Adrenal gland (tissue), 12 donors: ENCODE measurements around the gene CDH12. TPM values are rescaled to one million over a fixed set of nuclear protein-coding genes. Genes with fewer than 3 reads are reported as not detected.

Experiments used
- DNase-seq, 7 donors: peaks; one replicate each; pipeline ENCODE4 v3.0.0-alpha.2; 2019 to 2020
- H3K27ac ChIP-seq, 5 donors: fragments of 200-600 bp; sonication (generic) in 4 of 5; 1 replicate in 3 of 5; 2 replicates in 2 of 5; pipeline versions ENCODE4 v1.5.1 to v1.8.0; 2016 to 2020; ENCODE audit warnings: mild to moderate bottlenecking in 1 of 5
- H3K27me3 ChIP-seq: fragments of 200-600 bp; 2 replicates; pipeline ENCODE4 v1.8.0; 2021
- H3K36me3 ChIP-seq, 2 donors: fragments of 200-600 bp; replicated peaks in 1 of 2; 1 replicate in 1 of 2; 2 replicates in 1 of 2; pipeline versions ENCODE4 v1.5.1 to v1.8.0; 2018 to 2022
- H3K4me1 ChIP-seq, 2 donors: fragments of 200-600 bp; replicated peaks in 1 of 2; 1 replicate in 1 of 2; 2 replicates in 1 of 2; pipeline versions ENCODE4 v1.5.1 to v1.8.0; 2018 to 2021
- H3K4me3 ChIP-seq, 4 donors: fragments of 200-600 bp; sonication (generic) in 3 of 4; one replicate each; pipeline ENCODE4 v1.5.1; 2016 to 2018
- H3K9me3 ChIP-seq, 3 donors: fragments of 200-600 bp; sonication (generic) in 1 of 3; replicated peaks in 1 of 3; 1 replicate in 2 of 3; 2 replicates in 1 of 3; pipeline versions ENCODE4 v1.5.1 to v1.8.0; 2016 to 2021
- CTCF ChIP-seq, 6 experiments: fragments of 450-650 bp in 4 of 6; fragments of 200-600 bp in 2 of 6; sonication (generic) in 1 of 6; IDR thresholded peaks; 1 replicate in 5 of 6; 2 replicates in 1 of 6; pipeline versions ENCODE4 v1.5.1 to v1.8.0; 2016 to 2021; ENCODE audit warnings: antibody characterized with exemption in 6 of 6, mild to moderate bottlenecking in 2 of 6, moderate library complexity in 1 of 6
- POLR2A ChIP-seq, 2 donors: fragments of 450-650 bp; IDR thresholded peaks; one replicate each; pipeline ENCODE4 v1.6.1; 2017; ENCODE audit warnings: antibody characterized with exemption in 2 of 2, mild to moderate bottlenecking in 2 of 2, moderate library complexity in 1 of 2
- WGBS, 4 donors: extraction: QIAGEN DNeasy Blood & Tissue Kit in 2 of 4; methylation state at CpG; one replicate each; pipeline versions ENCODE4 v1.1.5 to v1.1.7; 2013 to 2017; 5-methylcytosine and 5-hydroxymethylcytosine counted together
- intact Hi-C, 2 donors: fragments of 100-400 bp; cut with DNase I; formaldehyde crosslinking; loops; one replicate each; pipeline versions ENCODE4 v1.14.1 to v1.15.0; 2022 to 2023
- polyA plus RNA-seq, 3 donors: library from polyadenylated mRNA; stranded (reverse); fragments of 200-250 nt in 2 of 3; fragments of 350-450 nt in 1 of 3; fragmentation: Illumina TruSeq in 1 of 3; extraction: RNeasy Lipid Tissue Mini Kit (QIAGEN cat#74804) in 1 of 3; gene quantifications; one replicate each; pipeline ENCODE4 v1.2.3, GENCODE V29; 2013 to 2014
- total RNA-seq, 9 donors: library from RNA; depleted of rRNA in 4 of 9; stranded (reverse); fragments of >200 nt in 4 of 9; fragments of 120-200 nt in 1 of 9; fragmentation: NEBNext Ultra II Directional in 1 of 9; extraction: Animal tissue kit (Norgen Biotek cat#: 25700) in 1 of 9; gene quantifications; one replicate each; pipeline versions ENCODE4 v1.1.0 to v1.2.4, GENCODE V29; 2013 to 2023
- donor health status: healthy with polysubstance abuse.
- donor health status: Bipolar disorder and iron deficiency.
- donor health status: DM: yes; HTN: yes; CAD: no.
- donor health status: DM: no; HTN: no; CAD: no.
- donor health status: DM: no; HTN: no; CAD: no.
- donor health status: DM: yes; HTN: yes; CAD: no.

The CDH12 gene
- total and polyA plus RNA-seq, 12 donors: 0.80 to 16.5 (median 7.8) TPM

- Histone ChIP-seq H3K9me3 (no peaks in the 10 kb centered on the region), H3K27me3 (no peaks in the 10 kb centered on the region), H3K4me1 (no peaks in the 10 kb centered on the region), H3K27ac (no peak overlapping the region), H3K36me3 (no peaks in the 10 kb centered on the region), H3K4me3 (no peak overlapping the region)
- intact Hi-C loops: no loop called here
- no peak for DNase-seq
- peak in 2 of 6 experiments; percentile 3 to 22 for TF ChIP-seq CTCF (IDR thresholded peaks at IDR 0.05)
- TF ChIP-seq POLR2A (IDR thresholded peaks at IDR 0.05): no peak
- WGBS, 4 donors: 51 to 53% (median 52%) methylated on average over 3 of the region's 3 CpGs
These were observed 1141.0 kb downstream of the CDH12 start for GRCh38 chr5:21711866-21712758.

GRCh38 chr5:21709770-21710169, 1143.4 kb downstream of the CDH12 start:
- H3K9me3 ChIP-seq: no peaks in the 10 kb centered on the region
- H3K36me3 ChIP-seq: no peaks in the 10 kb centered on the region
- no peak overlapping the region for H3K4me3 ChIP-seq
- no peak for DNase-seq
- no peak for TF ChIP-seq POLR2A (IDR thresholded peaks at IDR 0.05)
- no peak for TF ChIP-seq CTCF (IDR thresholded peaks at IDR 0.05)
- H3K27ac ChIP-seq: no peak overlapping the region
- H3K27me3 ChIP-seq: no peaks in the 10 kb centered on the region
- intact Hi-C loops: no loop called here
- WGBS, 4 donors: 90 to 96% (median 92%) methylated on average over 3 of the region's 3 CpGs
- no peaks in the 10 kb centered on the region for H3K4me1 ChIP-seq

DNA sequence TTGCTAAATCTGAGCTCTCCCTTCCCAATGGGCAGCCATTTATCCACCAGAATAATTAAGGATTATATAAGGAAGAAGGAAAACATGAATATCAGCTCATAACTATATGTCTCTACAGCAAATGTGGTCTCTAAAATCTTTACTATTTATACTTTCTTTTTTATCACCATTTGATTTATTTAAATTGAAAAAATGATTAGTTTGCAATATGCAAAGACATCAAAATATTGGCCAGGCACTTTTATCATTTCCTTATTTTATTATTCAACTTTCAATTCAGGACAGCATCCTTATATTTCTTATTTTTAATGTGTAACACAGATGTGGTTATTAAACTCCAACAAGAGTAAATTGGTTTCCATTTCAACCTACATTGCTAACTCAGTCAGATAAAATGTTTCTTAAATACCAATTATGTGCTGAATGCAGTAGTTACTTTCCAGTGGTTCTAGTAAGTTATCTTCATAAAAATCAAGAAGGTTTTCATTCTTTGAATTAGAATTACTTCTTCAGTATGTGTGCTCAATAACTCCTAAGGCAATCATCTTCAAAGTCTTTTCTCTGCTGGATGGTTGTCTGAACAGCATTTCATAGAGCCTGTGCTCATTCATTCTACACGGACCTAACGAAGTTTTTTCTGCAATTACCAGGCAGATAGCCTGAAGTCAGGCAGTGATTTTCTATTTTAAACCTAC, 1148.0 kb downstream of the CDH12 start:
- DNase-seq: no peak
- no peaks in the 10 kb centered on the region for H3K9me3 ChIP-seq
- no peaks in the 10 kb centered on the region for H3K27me3 ChIP-seq
- H3K27ac ChIP-seq: no peak overlapping the region
- H3K4me3 ChIP-seq: no peak overlapping the region
- TF ChIP-seq POLR2A (IDR thresholded peaks at IDR 0.05) (no peak), CTCF (IDR thresholded peaks at IDR 0.05) (no peak)
- no peaks in the 10 kb centered on the region for H3K36me3 ChIP-seq
- intact Hi-C loops: no loop called here
- WGBS, 4 donors: 56 to 74% (median 67%) methylated on average over 2 of the region's 2 CpGs
- no peaks in the 10 kb centered on the region for H3K4me1 ChIP-seq

DNA sequence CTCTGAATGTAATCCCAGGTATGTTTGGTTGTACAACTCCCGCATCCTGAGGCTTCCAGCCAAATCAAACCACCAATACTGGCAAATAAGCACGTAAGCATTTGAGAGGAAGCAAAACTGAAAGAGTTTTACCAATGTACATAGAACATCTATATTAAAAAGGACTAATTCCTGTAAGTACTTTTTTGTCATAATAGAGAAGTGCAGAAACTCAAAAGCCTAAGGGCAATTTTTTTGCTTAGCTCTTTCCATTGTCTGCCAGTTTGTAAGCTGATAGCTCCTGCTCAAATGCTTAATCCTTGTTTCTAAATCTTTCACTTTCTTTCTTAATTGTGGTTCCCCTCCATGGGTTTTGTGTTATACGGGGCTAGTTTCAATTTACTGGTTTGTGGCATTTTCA, 1151.8 kb downstream of the CDH12 start:
- no peak overlapping the region for H3K4me3 ChIP-seq
- no peaks in the 10 kb centered on the region for H3K9me3 ChIP-seq
- H3K4me1 ChIP-seq: no peaks in the 10 kb centered on the region
- H3K27ac ChIP-seq: no peak overlapping the region
- no peaks in the 10 kb centered on the region for H3K36me3 ChIP-seq
- no peak for DNase-seq
- TF ChIP-seq CTCF (IDR thresholded peaks at IDR 0.05) (no peak), POLR2A (IDR thresholded peaks at IDR 0.05) (no peak)
- H3K27me3 ChIP-seq: no peaks in the 10 kb centered on the region
- 74 to 84% (median 77%) methylated on average over 3 of the region's 3 CpGs for WGBS, 4 donors
- intact Hi-C loops: no loop called here
